ENCODE measurements around the gene CREM.

Gene CREM

DNA sequence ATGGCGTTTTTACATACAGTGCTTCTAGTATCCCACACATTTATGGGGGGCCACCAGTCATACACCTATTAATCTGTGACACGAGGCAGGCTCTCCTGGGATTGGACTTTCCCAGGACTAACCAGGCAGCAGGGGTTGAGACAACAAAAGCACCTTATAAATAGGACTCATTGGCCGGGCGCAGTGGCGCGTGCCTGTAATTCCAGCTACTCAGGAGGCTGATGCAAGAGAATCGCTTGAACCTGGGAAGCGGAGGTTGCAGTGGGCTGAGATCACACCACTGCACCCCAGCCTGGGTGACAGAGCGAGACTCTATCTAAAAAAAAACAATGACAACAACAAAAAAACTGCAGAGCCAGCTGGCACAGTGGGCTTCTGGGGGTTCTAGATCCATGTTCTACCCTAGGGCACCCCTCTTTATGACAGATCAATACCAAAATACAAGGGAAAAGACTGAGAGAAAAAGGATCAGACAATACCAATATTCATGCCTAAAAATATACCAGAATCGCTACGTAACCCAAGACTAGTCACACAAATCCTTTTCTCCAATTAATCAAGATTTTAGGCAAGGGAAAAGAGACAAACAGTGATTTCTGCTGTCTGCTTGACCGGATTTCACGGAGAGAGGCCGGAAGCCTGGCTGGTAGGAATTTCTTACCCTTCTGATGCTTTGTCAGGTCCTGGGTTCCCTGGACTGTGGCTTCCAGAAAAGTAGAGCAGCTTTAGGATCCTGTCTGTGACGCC is 111.3 kb downstream of the CREM start:
- TF ChIP-seq, protein P1, sequence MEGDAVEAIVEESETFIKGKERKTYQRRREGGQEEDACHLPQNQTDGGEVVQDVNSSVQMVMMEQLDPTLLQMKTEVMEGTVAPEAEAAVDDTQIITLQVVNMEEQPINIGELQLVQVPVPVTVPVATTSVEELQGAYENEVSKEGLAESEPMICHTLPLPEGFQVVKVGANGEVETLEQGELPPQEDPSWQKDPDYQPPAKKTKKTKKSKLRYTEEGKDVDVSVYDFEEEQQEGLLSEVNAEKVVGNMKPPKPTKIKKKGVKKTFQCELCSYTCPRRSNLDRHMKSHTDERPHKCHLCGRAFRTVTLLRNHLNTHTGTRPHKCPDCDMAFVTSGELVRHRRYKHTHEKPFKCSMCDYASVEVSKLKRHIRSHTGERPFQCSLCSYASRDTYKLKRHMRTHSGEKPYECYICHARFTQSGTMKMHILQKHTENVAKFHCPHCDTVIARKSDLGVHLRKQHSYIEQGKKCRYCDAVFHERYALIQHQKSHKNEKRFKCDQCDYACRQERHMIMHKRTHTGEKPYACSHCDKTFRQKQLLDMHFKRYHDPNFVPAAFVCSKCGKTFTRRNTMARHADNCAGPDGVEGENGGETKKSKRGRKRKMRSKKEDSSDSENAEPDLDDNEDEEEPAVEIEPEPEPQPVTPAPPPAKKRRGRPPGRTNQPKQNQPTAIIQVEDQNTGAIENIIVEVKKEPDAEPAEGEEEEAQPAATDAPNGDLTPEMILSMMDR (IDR thresholded peaks at IDR 0.05), result no peak

DNA sequence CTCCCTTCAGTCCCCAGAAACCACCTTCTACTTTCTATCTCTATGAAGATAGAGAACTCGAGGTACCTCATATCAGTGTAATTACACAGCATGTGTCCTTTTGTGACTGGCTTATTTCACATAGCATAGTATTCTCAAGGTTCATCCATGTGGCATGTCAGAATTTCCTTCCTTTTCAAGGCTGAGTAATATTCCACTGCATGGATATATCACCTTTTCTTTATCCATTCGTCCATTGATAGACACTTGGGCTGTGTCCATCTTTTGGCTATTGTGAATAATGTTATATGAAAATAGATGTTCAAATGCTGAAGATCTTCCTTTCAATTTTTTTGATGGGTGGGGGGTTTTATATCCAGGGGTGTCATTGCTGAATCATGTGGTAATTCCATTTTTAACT is 117.9 kb downstream of the CREM start:
- TF ChIP-seq, protein P1 (IDR thresholded peaks at IDR 0.05), result no peak
- H3K27ac ChIP-seq, result no peak overlapping the region
- DNase-seq (ENCODE audit: low spot score), result no peak
- no peak overlapping the region for H3K4me3 ChIP-seq

More for the DNA sequence above, 111.3 kb downstream of the CREM start:
- no peak overlapping the region for H3K4me3 ChIP-seq
- H3K27ac ChIP-seq, result no peak overlapping the region
- no peak for DNase-seq (ENCODE audit: low spot score)

DNA sequence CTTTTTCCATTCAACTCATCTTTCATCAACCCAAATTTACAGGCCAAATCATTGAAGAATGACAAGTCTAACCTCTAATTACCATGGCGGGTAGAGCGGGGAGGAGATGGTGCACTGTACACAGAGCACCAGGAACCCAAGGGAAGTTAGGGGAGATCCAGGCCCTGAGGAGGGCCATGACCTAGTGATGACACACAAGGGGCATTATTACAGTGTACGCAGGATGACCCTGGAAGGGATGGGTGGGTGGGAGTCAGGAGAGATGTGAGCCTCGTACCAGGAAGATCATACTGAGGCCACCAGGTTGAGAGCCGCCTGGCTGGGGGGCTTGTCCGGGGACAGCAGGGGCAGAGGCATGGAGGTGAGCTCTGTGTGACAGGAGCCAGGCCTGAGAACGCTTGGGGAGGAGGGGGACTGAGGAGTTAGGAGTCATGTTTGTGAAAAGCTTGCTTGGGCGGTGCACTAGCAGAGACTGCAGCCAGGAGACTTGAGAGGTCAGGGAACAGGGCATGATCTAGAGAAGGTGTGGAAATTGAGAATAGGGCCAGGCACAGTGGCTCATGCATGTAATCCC is 120.2 kb downstream of the CREM start:
- DNase-seq (ENCODE audit: low spot score), result no peak
- no peak overlapping the region for H3K4me3 ChIP-seq
- no peak overlapping the region for H3K27ac ChIP-seq
- TF ChIP-seq, protein P1 (IDR thresholded peaks at IDR 0.05), result no peak

DNA sequence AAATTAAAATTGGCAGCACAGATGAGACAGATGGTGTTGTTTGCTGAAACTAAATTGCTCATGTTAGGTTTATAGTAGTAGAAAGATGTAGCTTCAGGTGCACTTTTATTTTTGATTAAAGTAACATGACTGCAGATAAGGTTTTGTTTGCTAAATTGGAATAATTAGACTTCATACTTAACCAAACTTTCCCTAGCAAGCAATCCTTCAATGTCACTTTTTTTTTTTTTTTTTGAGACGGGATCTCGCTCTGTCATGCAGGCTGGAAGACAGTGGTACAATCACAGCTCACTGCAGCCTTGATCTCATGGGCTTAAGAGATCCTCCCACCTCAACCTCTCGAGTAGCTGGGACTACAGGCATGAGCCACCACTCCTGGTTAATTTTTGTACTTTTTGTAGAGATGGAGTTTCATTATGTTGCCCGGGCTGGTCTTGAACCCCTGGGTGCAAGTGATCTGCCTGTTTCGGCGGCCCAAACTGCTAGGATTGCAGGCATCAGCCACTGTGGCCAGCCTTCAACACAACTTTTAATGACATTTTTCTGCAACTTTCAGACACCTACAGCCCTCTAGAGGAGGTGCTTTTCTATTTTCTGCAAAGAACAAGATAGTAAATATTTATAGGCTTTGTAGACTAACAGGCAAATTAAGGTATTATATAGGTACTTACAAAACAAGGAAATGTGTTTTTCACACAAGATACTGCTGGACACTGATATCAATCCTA is 124.9 kb downstream of the CREM start:
- no peak for DNase-seq (ENCODE audit: low spot score)
- Histone ChIP-seq H3K27ac (no peak overlapping the region), H3K4me3 (no peak overlapping the region)
- TF ChIP-seq, protein P1 (IDR thresholded peaks at IDR 0.05), result no peak

DNA sequence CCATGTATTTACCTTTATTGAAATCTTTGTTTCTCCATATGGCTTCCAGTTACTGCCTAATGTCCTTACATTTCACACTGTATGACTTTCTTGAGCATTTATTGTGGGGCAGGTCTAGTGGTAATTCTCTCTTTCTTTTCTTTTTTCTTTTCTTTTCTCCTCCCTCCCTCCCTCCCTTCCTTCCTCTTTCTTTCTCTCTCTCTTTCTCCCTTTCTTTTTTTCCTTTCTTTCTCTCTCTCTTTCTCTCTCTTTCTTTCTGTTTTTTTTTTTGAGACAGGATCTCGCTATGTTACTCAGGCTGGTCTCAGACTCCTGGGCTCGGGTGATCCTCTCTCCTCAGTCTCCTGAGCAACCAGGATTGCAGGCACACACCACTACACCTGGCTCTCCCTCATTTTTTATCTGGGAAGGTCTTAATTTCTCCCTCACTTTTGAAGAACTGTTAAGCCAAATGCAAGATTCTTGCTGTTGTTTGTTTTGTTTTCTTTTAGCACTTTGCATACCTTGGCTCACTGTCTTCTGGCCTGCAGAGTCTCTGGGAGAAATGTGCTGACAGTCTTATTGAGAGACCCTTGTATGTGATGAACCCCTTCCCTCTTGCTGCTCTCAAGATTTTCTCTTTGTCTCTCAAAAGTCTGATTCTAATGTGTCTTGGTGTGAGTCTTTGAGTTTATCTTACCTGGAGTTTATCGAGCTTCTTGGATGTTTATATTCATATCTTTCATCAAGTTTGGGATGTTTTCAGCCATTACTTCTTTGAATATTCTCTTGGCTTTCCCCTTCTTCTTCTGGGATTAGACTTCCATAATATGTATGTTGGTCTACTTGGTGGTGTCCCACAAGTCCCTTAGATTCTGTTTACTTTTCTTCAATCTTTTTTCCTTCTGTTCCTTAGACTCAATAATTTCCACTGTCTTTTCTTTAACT is 130.7 kb downstream of the CREM start:
- no peak for DNase-seq (ENCODE audit: low spot score)
- TF ChIP-seq, protein P1 (IDR thresholded peaks at IDR 0.05), result no peak
- Histone ChIP-seq H3K27ac (no peak overlapping the region), H3K4me3 (no peak overlapping the region)

DNA sequence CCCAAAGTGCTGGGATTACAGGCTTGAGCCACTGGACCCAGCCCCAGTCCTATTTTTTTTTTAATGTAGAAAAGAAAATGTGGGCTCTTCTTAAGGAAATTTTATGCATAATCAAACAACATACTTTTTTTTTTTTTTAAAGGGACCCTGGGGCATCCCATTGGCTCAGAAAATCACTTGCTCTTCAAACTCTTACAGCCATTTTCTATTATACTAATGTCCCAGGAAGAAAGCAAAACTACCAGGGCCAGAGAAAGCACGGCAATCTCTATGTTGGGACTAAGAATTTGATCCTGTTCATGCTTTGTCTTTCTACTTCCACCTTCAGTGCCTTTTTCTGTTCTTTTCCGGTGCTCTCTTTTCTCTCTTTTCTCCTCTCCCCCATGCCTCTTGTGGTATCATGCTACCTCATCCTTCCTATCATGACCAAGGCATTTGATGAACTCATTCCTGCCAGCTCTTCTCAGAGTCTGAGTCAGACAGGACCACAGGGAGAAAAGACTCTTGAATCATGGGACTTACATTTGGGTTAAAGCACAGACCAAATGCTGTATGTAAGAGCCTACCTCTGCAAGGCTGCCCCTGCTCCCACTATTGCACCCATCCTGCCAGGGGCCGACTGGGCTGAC is 133.2 kb downstream of the CREM start:
- H3K4me3 ChIP-seq, result no peak overlapping the region
- no peak overlapping the region for H3K27ac ChIP-seq
- DNase-seq (ENCODE audit: low spot score), result no peak
- TF ChIP-seq, protein P1 (IDR thresholded peaks at IDR 0.05), result no peak
